Activated CD4-positive, alpha-beta T cell treated with anti-CD3 and anti-CD28 coated beads, Interleukin-2, Interleukin-4, amounts not matched to agents 100 ng/mL and 50 ng/mL, durations not matched to agents 16 hours and 8 hours (primary cell): ENCODE results near the gene CEP135.
"Not testable (repeated sequence)": the region's sequence is repeated elsewhere in the genome, so short reads cannot be mapped to it uniquely, and the experiment has no call there.

Experiments
- DNase-seq: peaks from one replicate; pipeline ENCODE4 v3.0.0-alpha.2; 2020; ENCODE audit warnings: low spot score

Gene CEP135

GRCh38 chr4:56028165-56028564, 79.4 kb downstream of the CEP135 start:
- DNase-seq, result no peak

GRCh38 chr4:56038487-56039162, 89.9 kb downstream of the CEP135 start:
- no peak for DNase-seq

GRCh38 chr4:56040842-56041241, 92.1 kb downstream of the CEP135 start:
- no peak for DNase-seq

GRCh38 chr4:56042225-56042624, 93.5 kb downstream of the CEP135 start:
- no peak for DNase-seq

- peak; percentile 4 for DNase-seq
These were observed 99.6 kb downstream of the CEP135 start for GRCh38 chr4:56048383-56048701.

- DNase-seq, result peak; percentile 59
These were observed 100.1 kb downstream of the CEP135 start for GRCh38 chr4:56048702-56049431.

- DNase-seq, result no peak
These were observed 101.9 kb downstream of the CEP135 start for GRCh38 chr4:56050625-56051024.

GRCh38 chr4:56051029-56051709, 102.4 kb downstream of the CEP135 start:
- no peak for DNase-seq

- no peak for DNase-seq
These were observed 102.9 kb downstream of the CEP135 start for GRCh38 chr4:56051710-56052075.

- no peak for DNase-seq
These were observed 103.7 kb downstream of the CEP135 start for GRCh38 chr4:56052481-56052880.

GRCh38 chr4:56052966-56053365, 104.2 kb downstream of the CEP135 start:
- no peak for DNase-seq

GRCh38 chr4:56055027-56055977, 106.6 kb downstream of the CEP135 start:
- no peak for DNase-seq

GRCh38 chr4:56055991-56056390, 107.2 kb downstream of the CEP135 start:
- no peak for DNase-seq

GRCh38 chr4:56058555-56058954, 109.8 kb downstream of the CEP135 start:
- DNase-seq, result no peak

- DNase-seq, result no peak
These were observed 111.3 kb downstream of the CEP135 start for GRCh38 chr4:56060036-56060435.

- DNase-seq, result no peak
These were observed 113.4 kb downstream of the CEP135 start for GRCh38 chr4:56062106-56062505.

- DNase-seq, result no peak
These were observed 113.9 kb downstream of the CEP135 start for GRCh38 chr4:56062526-56063145.

GRCh38 chr4:56066493-56066892, 117.7 kb downstream of the CEP135 start:
- DNase-seq, result no peak

- no peak for DNase-seq
These were observed 119.1 kb downstream of the CEP135 start for GRCh38 chr4:56067826-56068225.

- DNase-seq, result not testable (repeated sequence)
These were observed 124.0 kb downstream of the CEP135 start for GRCh38 chr4:56072730-56073129.

- no peak for DNase-seq
These were observed 128.9 kb downstream of the CEP135 start for GRCh38 chr4:56077676-56078075.

- no peak for DNase-seq
These were observed 130.1 kb downstream of the CEP135 start for GRCh38 chr4:56078866-56079265.
